ENCODE results near the gene MFAP3L. TPM values are rescaled to one million over a fixed set of nuclear protein-coding genes. Genes with fewer than 3 reads are reported as not detected.

The MFAP3L gene
- total and polyA plus RNA-seq, 8 donors, result 0.76 to 4.1 (median 2.1) TPM

DNA sequence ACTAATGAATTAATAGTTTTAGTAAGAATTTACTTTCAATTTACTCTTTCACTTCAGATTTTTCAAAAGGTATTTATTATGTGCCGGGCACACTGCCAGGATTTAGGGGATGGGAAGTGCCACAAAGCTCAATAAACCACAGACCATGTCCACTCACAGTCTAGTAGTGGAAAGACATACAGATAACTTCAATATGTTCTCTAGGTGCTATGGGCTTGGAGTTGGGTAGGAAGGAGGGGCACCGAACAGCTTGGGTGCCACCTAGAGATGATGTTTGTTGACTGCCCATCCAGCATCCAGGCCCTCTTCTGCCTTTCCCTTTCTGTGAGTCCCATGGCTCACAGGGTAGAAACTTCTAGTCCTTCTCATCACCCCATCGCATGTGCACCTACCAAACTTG is 17.8 kb downstream of the MFAP3L start:
- WGBS, 2 donors, result 91 to 92% methylated on average over 3 of the region's 3 CpGs
- H3K9me3 ChIP-seq, result no peaks in the 10 kb centered on the region
- no peak overlapping the region for H3K27ac ChIP-seq
- DNase-seq (no peak), FAIRE-seq (no peak), ATAC-seq (no peak)
- no peaks in the 10 kb centered on the region for H3K27me3 ChIP-seq
- TF ChIP-seq CTCF (IDR thresholded peaks at IDR 0.05), result no peak
- H3K4me1 ChIP-seq, result no peaks in the 10 kb centered on the region
- H3K4me3 ChIP-seq, result no peak overlapping the region
- H3K36me3 ChIP-seq, result no peaks in the 10 kb centered on the region
- intact Hi-C loops (cut with DNase I), result no loop called here

DNA sequence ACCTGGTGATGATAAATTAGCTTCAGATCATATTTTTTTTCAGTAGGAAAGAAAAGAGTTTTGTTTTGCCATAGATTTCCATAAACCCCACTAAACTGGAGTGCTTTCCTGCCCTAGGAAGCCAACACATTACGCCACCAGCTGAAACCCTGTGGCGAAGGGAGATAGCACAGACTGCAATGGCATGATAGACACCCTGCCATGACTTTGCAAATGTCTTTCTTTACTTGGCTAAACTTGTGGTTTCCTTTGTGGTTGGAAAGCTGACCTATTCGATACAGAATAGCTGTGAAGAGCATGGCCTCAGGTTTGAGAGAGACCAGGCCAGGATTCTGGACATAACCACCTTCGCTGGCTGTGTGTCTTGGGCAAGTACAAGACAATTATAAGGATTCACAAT is 19.1 kb downstream of the MFAP3L start:
- intact Hi-C loops (cut with DNase I), result no loop called here
- no peaks in the 10 kb centered on the region for H3K36me3 ChIP-seq
- no peak for TF ChIP-seq CTCF (IDR thresholded peaks at IDR 0.05)
- H3K27ac ChIP-seq, result no peak overlapping the region
- no peaks in the 10 kb centered on the region for H3K4me1 ChIP-seq
- no peak overlapping the region for H3K4me3 ChIP-seq
- no peaks in the 10 kb centered on the region for H3K9me3 ChIP-seq
- DNase-seq (no peak), FAIRE-seq (no peak), ATAC-seq (no peak)
- 93 to 97% methylated on average over 4 of the region's 4 CpGs for WGBS, 2 donors
- H3K27me3 ChIP-seq, result no peaks in the 10 kb centered on the region

DNA sequence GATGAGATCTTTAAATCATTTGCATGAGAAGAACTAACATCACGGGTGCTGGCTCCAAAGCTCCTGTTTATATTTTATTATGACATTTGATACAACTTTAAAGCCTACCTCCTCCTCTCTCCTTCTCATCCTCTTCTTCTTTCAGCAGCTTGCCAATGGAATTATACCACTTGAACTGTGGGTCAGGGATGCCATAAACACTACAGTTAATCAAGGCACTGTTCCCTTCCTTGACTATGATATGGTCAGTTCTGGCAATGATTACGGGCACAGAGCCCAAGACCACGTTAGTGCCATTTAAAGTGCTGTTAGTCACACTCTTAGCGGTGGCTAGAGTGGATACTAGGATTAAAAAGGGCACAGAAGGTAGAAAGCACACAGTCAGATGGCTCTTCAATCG is 20.7 kb downstream of the MFAP3L start:
- Histone ChIP-seq H3K27ac (no peak overlapping the region), H3K9me3 (no peaks in the 10 kb centered on the region), H3K4me3 (no peak overlapping the region), H3K36me3 (no peaks in the 10 kb centered on the region), H3K4me1 (no peaks in the 10 kb centered on the region), H3K27me3 (no peaks in the 10 kb centered on the region)
- DNase-seq (no peak), ATAC-seq (no peak), FAIRE-seq (no peak)
- intact Hi-C loops (cut with DNase I), result no loop called here
- TF ChIP-seq CTCF (IDR thresholded peaks at IDR 0.05), result no peak
- whole genome bisulfite sequencing, 2 donors, result 81 to 82% methylated on average over 5 of the region's 5 CpGs

GRCh38 chr4:170004651-170005295 is 21.4 kb downstream of the MFAP3L start:
- H3K27me3 ChIP-seq, result no peaks in the 10 kb centered on the region
- no peak for TF ChIP-seq CTCF (IDR thresholded peaks at IDR 0.05)
- ATAC-seq, result no peak
- DNase-seq, result no peak
- H3K9me3 ChIP-seq, result no peaks in the 10 kb centered on the region
- 80 to 83% methylated on average over 5 of the region's 5 CpGs for WGBS, 2 donors
- no peaks in the 10 kb centered on the region for H3K4me1 ChIP-seq
- H3K4me3 ChIP-seq, result no peak overlapping the region
- H3K27ac ChIP-seq, result no peak overlapping the region
- intact Hi-C loops (cut with DNase I), result no loop called here
- H3K36me3 ChIP-seq, result no peaks in the 10 kb centered on the region
- FAIRE-seq, result no peak
